ENCODE measurements around the gene PIP4K2A.
"Not testable (repeated sequence)": the region's sequence is repeated elsewhere in the genome, so short reads cannot be mapped to it uniquely, and the experiment has no call there.

PIP4K2A gene

GRCh38 chr10:22501863-22502262, 212.5 kb downstream of the PIP4K2A start:
- DNase-seq = no peak

- no peak for DNase-seq
These were observed 213.0 kb downstream of the PIP4K2A start for GRCh38 chr10:22501413-22501812.

GRCh38 chr10:22500656-22501340, 213.6 kb downstream of the PIP4K2A start:
- no peak for DNase-seq

GRCh38 chr10:22499973-22500372, 214.4 kb downstream of the PIP4K2A start:
- DNase-seq = not testable (repeated sequence)

- DNase-seq = no peak
These were observed 219.0 kb downstream of the PIP4K2A start for GRCh38 chr10:22495396-22495795.

- DNase-seq = no peak
These were observed 220.4 kb downstream of the PIP4K2A start for GRCh38 chr10:22494007-22494406.

GRCh38 chr10:22491931-22492615, 222.3 kb downstream of the PIP4K2A start:
- no peak for DNase-seq

GRCh38 chr10:22491480-22491879, 222.9 kb downstream of the PIP4K2A start:
- no peak for DNase-seq

- DNase-seq = no peak
These were observed 224.4 kb downstream of the PIP4K2A start for GRCh38 chr10:22489975-22490374.

- peak; percentile 76 for DNase-seq
These were observed 224.9 kb downstream of the PIP4K2A start for GRCh38 chr10:22489467-22489866.

- no peak for DNase-seq
These were observed 227.9 kb downstream of the PIP4K2A start for GRCh38 chr10:22486431-22486830.

All from OCI-M1 (cell line).